Measurements from ENCODE around the gene KRTAP22-2.

The KRTAP22-2 gene

DNA sequence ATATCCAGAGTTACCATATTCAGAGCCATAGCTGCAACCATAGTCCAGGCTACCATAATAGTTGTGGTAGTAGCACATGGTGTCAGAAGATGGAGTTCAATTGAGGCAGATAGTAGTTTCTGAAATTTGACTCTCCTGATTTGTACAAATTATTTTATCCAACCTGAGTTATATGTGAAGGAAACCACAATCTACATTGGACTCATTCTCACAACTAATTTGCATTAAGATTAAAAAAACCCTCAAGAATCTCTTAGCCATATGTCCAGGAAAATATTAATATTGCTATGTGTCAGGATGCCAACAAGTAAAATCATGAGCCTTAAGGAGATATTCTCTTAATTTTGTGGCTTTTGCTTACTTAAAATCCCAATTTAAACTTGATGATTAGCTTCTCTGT is at the start of gene KRTAP22-2:
KRTAP22-2 (minus strand) TSS at position 101 of the 400 bp plus-strand sequence.
- no peak for DNase-seq (ENCODE audit: low read depth)

DNA sequence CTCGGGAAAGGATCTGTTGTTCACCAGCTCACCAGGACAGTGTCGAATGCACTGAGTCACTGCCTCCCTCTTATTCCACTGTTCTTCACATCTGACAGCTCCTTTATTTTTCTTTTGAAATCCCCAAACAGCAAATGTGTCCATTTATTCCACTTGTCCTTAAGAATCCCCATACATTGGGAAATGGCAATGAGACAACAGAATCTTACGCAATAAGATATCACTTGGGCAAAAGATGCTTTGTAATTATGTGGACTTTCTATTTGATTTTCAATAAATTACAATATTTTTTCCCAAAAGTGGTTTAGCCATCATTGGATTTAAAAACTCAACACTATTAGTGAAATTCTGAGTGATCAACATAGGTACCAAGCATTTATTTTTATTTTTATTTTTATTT is 48.5 kb upstream of the KRTAP22-2 start:
- DNase-seq (ENCODE audit: low read depth): no peak

DNA sequence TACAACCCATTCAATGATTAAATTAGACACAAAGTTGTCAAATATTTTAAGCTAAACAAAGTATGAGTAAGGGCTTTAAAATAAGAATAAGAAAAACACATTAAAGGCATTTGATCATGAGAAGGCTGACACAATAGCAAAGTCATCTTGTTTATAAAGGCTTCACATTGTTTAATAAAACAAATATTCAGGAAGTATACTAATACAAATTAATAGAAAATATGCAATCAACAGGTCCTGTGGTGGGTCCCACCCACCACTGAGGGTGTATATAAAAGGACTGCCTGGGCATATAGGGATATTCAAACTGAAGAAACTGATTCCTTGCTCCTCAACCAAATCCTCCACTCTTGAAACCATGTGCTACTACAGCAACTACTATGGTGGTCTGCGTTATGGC is 44.7 kb upstream of the KRTAP22-2 start, which contains the start of gene KRTAP20-2:
KRTAP20-2 (plus strand) TSS at position 301 of the 400 bp plus-strand sequence; CDS start at position 359, 58 bp downstream.
- no peak for DNase-seq (ENCODE audit: low read depth)

DNA sequence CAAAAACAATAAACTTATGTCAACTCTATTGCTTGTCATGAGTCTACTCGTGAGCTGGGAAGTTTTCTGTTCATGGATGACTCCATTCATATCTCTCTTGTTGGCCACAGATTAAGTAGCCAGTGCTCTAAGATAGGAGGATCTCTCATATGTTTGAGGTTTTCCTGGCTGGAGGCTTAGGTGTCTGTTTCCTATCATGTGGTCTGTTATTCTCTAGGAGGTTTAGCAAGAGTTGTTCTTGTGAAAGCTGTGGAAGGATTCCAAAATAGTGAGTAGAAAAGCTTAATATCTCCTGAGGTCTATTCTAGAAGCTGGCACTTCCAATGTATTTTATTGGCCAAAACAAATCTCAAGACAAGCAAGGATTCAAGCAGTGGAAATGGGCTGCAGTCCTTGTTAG is 39.0 kb upstream of the KRTAP22-2 start:
- no peak for DNase-seq (ENCODE audit: low read depth)

DNA sequence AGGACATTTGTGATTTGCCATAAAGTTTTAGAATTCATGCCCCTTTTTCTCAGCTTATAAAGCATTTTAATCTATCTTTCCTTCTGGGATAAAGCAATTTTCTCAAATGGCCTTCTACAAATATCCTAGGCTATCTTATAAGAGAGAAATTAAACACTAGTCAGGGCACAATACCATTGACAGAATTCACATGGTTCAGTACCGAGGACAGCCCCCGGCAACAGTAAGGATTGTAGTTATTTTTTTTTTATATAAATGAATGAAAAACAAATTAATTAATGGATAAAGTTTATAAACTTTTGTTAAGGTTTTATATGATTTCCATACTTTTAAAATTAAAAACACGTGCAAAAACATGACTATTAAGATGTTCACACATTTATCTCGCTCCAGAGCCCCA is 37.9 kb upstream of the KRTAP22-2 start:
- DNase-seq (ENCODE audit: low read depth): no peak

DNA sequence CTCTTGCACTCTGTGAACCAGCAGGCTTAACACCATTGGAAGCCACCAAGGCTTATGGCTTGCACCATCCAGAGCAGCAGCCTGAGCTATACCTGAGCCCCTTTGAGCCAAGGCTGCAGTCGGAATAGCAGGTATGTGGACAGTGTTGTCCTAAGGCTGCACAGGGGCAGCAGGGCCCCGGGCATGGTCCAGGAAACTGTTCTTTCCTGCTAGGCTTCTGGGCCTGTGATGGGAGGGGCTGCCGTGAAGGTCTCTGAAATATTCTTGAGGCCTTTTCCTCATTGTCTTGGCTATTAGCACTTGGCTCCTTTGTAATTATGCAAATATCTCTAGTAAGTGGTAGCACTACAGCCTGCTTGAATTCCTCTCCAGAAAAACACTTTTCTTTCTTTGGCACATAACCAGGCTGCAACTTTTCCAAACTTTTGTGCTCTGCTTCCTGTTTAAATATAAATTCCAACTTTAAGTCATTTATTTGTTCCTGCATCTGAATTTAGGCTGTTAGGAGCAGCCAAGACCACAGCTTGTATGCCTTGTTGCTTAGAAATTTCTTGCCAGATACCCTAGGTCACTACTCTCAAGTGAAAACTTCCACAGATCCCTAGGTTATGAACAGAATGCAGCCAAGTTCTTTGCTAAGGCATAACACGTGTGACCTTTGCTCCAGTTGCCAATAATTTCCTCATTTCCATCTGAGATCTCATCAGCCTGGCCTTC is 35.4 kb upstream of the KRTAP22-2 start:
- no peak for DNase-seq (ENCODE audit: low read depth)

DNA sequence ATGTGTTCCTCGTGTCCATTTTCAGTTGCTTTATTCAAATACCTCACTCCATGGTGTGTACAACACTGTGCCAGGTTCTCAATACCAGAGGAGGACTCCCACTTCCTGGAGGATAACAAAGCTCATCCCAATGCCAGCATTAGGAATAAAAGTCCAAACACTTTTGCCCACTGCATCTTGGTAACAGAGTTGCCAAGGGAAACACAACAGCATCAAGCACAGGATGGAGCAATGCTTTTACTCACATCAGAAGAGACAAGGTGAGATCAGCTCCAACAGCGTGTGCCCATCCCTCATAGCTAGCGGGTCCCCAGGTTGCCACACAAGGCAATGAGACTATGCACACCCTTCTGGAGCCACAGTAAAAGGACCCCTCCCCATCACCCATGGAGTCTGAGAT is 33.2 kb upstream of the KRTAP22-2 start:
- DNase-seq (ENCODE audit: low read depth): no peak

DNA sequence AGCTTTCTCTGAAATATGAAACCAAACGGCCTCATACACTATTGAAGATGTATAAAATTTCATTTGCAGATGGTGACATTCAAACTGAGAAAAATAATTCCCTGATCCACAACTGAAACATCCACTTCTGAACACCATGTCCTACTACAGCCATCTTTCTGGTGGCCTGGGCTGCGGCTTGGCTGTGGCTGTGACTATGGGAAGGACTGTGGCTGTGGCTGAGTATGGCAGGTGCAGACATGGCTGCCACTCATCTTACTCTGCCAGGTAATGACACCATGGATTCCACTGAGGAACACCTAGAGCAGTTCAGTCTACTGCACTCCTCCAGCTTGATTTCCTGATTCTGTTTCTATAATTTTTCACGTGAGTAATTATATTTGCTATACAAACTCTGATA is 30.3 kb upstream of the KRTAP22-2 start, which contains the start of gene KRTAP20-4:
KRTAP20-4 (plus strand) TSS at position 106 of the 400 bp plus-strand sequence.
- DNase-seq (ENCODE audit: low read depth): no peak

DNA sequence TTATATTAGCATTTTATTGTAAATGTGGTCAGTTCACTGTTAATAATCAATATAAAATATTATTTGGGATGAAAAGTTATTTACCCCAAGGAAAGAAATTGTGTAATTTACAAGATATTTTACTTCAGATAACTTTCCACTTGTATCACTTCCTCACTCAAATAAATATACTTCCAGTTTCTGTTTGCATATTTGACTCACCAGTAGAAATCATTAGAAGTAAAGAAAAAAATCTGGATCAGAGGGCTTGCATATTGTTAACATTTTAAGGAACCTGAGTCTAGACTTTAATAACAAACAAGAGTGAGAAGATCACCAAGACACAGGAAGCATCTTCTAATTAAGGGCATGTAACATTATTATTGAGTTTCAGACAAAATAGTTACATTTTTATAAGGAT is 29.9 kb upstream of the KRTAP22-2 start:
- no peak for DNase-seq (ENCODE audit: low read depth)

DNA sequence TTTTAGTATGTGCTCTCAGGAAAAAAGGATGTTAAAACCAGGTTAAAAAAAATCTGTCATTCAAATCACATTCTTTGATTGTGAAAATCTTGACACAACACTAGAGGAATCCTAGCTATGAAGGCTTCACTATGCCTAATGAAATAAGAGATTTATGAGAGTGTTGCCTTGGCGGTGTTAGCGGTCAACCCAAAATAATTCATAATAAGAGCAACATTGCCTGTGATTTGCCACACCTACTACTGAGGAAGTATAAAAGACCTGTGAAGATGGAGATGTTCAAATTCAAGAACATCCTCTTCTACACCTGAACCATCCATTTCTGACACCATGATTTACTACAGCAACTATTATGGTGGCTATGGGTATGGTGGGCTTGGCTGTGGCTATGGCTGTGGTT is 25.9 kb upstream of the KRTAP22-2 start, which contains the start of gene KRTAP20-1:
KRTAP20-1 (plus strand) TSS at position 301 of the 400 bp plus-strand sequence; CDS start at position 331, 30 bp downstream.
- no peak for DNase-seq (ENCODE audit: low read depth)

DNA sequence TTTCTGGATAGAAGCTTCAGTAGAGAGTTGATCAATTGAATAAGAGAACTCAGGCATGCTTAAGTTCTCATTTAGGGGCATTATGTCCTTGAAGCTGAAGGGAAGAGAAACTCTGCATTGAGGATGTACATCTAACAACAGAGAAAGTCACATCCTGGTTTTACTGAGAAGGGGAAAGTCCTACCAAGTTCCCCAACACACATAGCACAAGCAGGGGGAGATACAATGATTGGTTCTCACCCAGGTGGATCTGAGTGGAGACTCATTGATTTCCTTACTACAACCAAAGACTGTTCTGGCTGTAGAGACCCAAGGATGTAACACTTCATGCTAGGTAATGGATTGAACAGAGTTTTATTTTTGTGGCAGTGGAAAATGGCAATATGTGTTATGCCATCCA is 25.0 kb upstream of the KRTAP22-2 start:
- DNase-seq (ENCODE audit: low read depth): no peak

DNA sequence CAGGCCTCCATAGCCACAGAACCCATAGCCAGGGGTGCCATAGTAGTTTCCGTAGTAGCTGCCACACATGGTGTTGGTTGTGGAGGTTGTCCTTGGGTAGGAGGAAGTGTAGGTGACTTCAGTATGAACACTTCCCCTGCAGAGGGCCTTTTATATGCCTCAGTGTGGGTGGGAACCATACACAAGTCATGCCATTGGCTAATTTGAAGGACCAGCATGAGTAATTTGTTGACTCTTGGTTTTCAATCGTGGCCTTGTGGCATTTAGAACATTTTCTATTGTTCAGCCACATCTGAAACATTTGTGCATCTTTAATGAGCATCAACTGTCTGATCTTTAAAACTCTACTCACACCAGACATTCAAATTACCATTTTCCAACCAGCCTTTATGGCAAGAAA is 23.6 kb upstream of the KRTAP22-2 start, which contains the start of gene KRTAP6-1:
KRTAP6-1 (minus strand) TSS at position 95 of the 400 bp plus-strand sequence; CDS start at position 69, 26 bp downstream.
- no peak for DNase-seq (ENCODE audit: low read depth)

DNA sequence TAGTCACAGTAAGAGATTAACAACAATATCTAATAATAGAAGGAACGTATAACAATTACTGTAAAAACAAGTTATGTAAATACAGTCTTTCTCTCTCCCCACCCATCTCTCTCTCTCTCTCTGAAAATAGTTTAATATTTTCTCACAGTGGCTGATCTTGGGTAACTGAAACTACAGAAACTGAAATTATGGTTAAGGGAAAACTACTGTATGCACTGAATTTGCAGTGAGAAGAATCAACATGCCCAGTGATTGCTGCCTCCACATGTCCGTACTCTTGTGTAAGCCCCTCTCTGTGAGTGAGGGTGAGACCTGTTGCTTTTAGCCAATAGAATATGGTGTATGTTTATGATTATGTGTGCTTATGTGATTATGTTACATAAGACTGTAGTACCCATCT is 21.9 kb upstream of the KRTAP22-2 start:
- DNase-seq (ENCODE audit: low read depth): no peak

DNA sequence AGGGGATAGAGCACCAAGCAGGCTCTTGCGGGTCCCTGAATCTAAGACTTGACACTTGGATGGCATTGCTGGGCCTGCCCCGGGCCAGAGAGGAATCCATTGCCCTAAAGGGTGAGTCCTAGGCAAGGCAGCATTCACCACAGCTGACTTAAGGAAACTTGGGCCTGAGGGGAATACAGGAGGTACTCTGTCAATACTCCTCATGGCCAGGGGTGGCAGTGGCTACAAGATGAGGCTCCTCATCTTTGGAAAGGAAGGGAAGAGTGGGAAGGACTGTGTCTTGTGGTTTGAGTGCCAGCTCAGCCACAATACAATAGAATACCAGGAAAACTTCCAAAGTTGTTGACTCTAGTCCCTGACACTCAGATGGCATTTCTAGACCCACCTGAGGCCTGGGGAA is 15.8 kb upstream of the KRTAP22-2 start:
- DNase-seq (ENCODE audit: low read depth): no peak

DNA sequence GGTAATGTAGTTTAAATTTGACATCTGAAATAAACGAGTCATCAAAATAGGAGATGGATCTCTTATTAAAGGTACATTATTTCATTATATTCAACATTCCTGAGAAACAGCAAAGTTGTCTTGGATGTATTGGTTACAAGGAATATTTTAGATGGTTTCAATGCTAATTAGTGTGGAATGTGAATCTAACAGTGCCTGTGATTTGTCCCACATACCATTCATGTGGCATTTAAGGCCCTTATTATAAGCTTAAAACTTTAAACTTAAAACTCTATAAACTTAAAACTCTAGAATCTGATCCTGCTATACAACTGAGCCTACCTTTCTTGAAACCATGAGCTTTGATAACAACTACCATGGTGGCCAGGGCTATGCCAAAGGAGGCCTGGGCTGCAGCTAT is 10.6 kb upstream of the KRTAP22-2 start, which contains the start of gene KRTAP22-1:
KRTAP22-1 (plus strand) TSS at position 301 of the 400 bp plus-strand sequence.
- DNase-seq (ENCODE audit: low read depth): no peak

DNA sequence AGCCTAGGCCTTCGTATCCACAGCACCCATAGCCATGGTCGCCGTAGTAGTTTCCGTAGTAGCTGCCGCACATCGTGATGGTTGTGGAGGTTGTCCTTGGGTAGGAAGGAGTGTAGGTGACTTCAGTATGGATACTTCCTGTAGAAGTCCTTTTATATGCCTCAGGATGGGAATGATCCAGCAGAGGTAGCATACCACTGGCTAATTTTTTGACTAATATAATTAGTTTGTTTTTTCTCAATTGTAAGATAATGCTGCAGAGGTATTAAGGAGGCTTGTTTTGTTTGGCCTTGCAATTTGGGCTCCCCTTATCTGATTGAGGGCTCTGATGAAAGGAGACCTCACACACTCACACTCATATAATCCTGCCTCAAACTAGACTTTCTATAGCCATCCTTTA is 8.6 kb upstream of the KRTAP22-2 start, which contains the start of gene KRTAP6-2:
KRTAP6-2 (minus strand) TSS at position 101 of the 400 bp plus-strand sequence; CDS start at position 73, 28 bp downstream.
- DNase-seq (ENCODE audit: low read depth): no peak

DNA sequence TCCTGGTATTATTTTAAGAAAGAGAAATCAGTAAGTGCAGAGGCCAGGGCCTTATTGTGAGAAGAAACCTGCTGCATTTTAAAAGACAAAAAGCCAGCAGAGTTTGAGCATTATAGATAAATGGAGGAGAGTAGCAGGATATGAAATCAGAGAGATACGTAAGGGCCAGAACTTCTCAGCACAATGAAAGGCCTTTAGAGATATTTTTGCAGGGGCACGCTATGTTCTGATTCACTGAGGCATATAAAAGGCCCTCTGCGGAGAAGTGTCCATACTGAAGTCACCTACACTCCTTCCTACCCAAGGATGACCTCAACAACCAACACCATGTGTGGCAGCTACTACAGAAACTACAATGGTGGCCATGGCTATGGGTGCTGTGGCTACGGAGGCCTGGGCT is 1.9 kb upstream of the KRTAP22-2 start, which contains the start of gene KRTAP6-3:
KRTAP6-3 (plus strand) TSS at position 301 of the 400 bp plus-strand sequence; CDS start at position 307, 6 bp downstream.
- no peak for DNase-seq (ENCODE audit: low read depth)

DNA sequence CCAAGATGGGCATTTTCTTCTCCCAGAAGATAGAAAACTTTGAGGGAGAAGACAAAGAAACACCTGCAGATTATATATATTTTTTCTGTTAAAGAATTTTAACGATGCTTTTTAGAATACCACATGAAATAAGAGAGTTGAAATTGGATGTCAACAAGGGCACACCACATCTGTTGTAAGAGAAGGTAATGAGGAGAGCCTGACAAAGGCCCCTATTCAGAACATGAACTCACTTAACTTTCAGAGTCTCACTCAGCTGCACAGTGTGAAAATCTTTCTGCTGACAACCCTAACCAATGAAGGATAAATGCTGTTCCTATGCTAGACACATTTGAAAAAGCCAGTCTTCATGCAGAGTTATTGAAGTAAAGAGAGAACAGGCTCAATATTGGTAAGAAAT is 7.3 kb downstream of the KRTAP22-2 start:
- DNase-seq (ENCODE audit: low read depth): no peak

DNA sequence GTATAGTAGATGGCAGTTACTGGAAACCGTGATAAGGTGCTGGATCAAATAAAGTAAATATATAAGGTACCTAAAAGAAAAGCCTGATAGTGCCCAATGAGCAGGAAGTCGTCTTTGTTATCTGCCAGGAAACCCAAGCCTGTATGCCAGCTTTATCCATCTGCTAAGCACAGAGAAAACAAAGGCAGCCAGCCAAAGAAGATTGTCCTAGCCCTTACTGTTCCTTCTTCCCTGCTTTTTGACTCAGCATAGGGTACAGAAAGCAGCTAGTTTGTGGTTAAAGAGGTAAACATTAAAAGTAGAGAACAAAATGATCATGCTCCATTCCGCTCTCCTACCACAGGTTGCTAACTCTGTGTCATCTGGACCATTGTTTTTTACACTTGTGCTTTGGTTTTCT is 10.1 kb downstream of the KRTAP22-2 start:
- DNase-seq (ENCODE audit: low read depth): no peak

DNA sequence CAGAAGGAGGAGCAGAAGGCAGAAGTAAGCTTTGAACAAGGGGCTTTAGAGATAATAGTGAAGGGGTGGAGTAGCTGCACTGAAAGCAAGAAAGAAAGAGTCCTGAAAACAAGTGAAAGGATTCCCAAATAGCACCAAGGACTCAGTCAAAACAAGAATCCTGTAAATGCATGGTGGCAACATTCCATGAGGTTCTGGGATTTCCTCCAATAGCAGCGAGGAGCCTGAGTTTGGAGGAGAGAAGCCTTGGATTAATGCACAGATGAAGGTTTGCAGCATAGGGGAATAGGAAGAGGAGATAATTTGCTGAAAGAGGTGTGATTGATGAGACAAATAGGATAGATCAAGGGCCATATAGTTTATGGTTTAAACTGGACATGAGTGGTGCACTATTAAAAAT is 10.9 kb downstream of the KRTAP22-2 start:
- no peak for DNase-seq (ENCODE audit: low read depth)

DNA sequence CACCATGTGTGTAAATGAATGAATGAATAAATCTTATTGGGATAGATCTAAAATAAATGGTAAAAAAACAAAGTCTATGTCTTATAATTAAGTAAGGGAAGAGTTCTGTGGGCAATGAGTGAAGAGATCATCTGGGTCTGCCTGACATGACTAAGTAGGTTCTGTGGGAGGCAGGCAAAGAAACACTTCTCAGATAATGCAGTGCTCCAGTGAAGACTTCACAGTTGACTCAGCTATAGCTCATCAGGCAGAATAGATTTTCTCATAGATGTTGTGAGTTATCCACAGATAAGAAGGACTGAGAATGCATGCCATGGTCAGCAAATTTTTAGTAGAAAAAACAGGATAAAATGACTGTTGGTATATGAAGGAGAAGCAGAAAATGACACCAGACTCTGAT is 12.4 kb downstream of the KRTAP22-2 start:
- no peak for DNase-seq (ENCODE audit: low read depth)

DNA sequence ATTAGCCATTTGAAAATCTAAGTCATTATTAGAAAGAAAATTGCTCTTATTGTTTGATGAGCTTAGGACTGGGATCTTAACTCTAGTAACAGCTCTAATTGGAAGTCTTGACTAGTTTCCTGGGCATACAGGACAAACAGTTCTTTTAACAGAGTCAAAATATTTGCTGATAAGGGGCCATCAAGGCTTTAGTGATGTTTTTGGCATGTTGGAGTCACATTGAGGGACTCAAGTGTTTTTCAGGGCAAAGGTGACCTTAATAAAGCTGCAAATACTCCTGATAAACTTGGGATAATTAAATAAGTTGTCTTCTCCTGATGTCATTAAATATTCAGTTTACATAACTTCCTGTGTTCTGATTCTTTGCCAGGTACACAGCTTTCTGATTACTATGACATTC is 22.6 kb downstream of the KRTAP22-2 start:
- DNase-seq (ENCODE audit: low read depth): no peak

DNA sequence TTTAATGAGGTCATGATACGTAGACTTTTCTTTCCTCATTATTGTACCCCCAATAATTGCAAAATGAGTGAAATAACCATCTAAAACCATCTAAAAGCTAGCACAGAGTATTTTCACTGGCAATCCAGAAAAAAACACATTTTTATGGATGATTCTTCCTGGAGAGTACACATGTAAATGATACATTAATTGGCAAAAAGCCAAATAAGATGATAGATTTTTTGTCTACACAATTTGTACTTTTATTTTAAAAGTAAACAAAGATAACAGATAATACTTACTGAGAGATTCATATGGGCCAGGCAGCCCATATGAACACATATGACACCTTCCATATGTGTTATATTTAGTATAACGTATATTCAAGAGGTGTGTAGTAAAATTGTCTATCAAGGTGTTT is 26.6 kb downstream of the KRTAP22-2 start:
- no peak for DNase-seq (ENCODE audit: low read depth)
